Measurements from ENCODE around the gene EDEM3.
"Not testable (repeated sequence)": the region's sequence is repeated elsewhere in the genome, so short reads cannot be mapped to it uniquely, and the experiment has no call there.

The EDEM3 gene

GRCh38 chr1:184739796-184740195 is 14.9 kb downstream of the EDEM3 start:
- no peak for DNase-seq (ENCODE audit: low read depth in 2 of 3, low spot score in 1 of 3)

GRCh38 chr1:184739070-184739469 is 15.6 kb downstream of the EDEM3 start:
- DNase-seq (ENCODE audit: low read depth in 2 of 3, low spot score in 1 of 3): no peak

- DNase-seq (ENCODE audit: low read depth in 2 of 3, low spot score in 1 of 3): no peak
Observed at GRCh38 chr1:184734980-184735379, 19.7 kb downstream of the EDEM3 start.

- no peak for DNase-seq (ENCODE audit: low read depth in 2 of 3, low spot score in 1 of 3)
Observed at GRCh38 chr1:184724843-184725242, 29.8 kb downstream of the EDEM3 start.

- no peak for DNase-seq (ENCODE audit: low read depth in 2 of 3, low spot score in 1 of 3)
Observed at GRCh38 chr1:184716158-184716557, 38.5 kb downstream of the EDEM3 start.

GRCh38 chr1:184709418-184709817 is 45.2 kb downstream of the EDEM3 start:
- no peak for DNase-seq (ENCODE audit: low read depth in 2 of 3, low spot score in 1 of 3)

- no peak for DNase-seq (ENCODE audit: low read depth in 2 of 3, low spot score in 1 of 3)
Observed at GRCh38 chr1:184708084-184708676, 46.5 kb downstream of the EDEM3 start.

- DNase-seq (ENCODE audit: low read depth in 2 of 3, low spot score in 1 of 3): no peak
Observed at GRCh38 chr1:184705271-184705670, 49.4 kb downstream of the EDEM3 start.

GRCh38 chr1:184701816-184702215 is 52.8 kb downstream of the EDEM3 start:
- no peak for DNase-seq (ENCODE audit: low read depth in 2 of 3, low spot score in 1 of 3)

- DNase-seq (ENCODE audit: low read depth in 2 of 3, low spot score in 1 of 3): no peak
Observed at GRCh38 chr1:184698969-184699368, 55.7 kb downstream of the EDEM3 start.

GRCh38 chr1:184698016-184698415 is 56.6 kb downstream of the EDEM3 start:
- no peak for DNase-seq (ENCODE audit: low read depth in 2 of 3, low spot score in 1 of 3)

- DNase-seq (ENCODE audit: low read depth in 2 of 3, low spot score in 1 of 3): no peak
Observed at GRCh38 chr1:184696403-184696802, 58.3 kb downstream of the EDEM3 start.

GRCh38 chr1:184695023-184695422 is 59.6 kb downstream of the EDEM3 start:
- no peak for DNase-seq (ENCODE audit: low read depth in 2 of 3, low spot score in 1 of 3)

- no peak for DNase-seq (ENCODE audit: low read depth in 2 of 3, low spot score in 1 of 3)
Observed at GRCh38 chr1:184693011-184693410, 61.6 kb downstream of the EDEM3 start.

- no peak for DNase-seq (ENCODE audit: low read depth in 2 of 3, low spot score in 1 of 3)
Observed at GRCh38 chr1:184691719-184692324, 62.8 kb downstream of the EDEM3 start.

- DNase-seq (ENCODE audit: low read depth in 2 of 3, low spot score in 1 of 3): no peak
Observed at GRCh38 chr1:184686540-184686939, 68.1 kb downstream of the EDEM3 start.

- DNase-seq (ENCODE audit: low read depth in 2 of 3, low spot score in 1 of 3): no peak
Observed at GRCh38 chr1:184685116-184685515, 69.5 kb downstream of the EDEM3 start.

- no peak for DNase-seq (ENCODE audit: low read depth in 2 of 3, low spot score in 1 of 3)
Observed at GRCh38 chr1:184684285-184685074, 70.2 kb downstream of the EDEM3 start.

- no peak for DNase-seq (ENCODE audit: low read depth in 2 of 3, low spot score in 1 of 3)
Observed at GRCh38 chr1:184682956-184683355, 71.7 kb downstream of the EDEM3 start.

- DNase-seq (ENCODE audit: low read depth in 2 of 3, low spot score in 1 of 3): not testable (repeated sequence)
Observed at GRCh38 chr1:184680611-184681225, 73.9 kb downstream of the EDEM3 start.

GRCh38 chr1:184679472-184679871 is 75.2 kb downstream of the EDEM3 start:
- DNase-seq (ENCODE audit: low read depth in 2 of 3, low spot score in 1 of 3): not testable (repeated sequence)

- no peak for DNase-seq (ENCODE audit: low read depth in 2 of 3, low spot score in 1 of 3)
Observed at GRCh38 chr1:184677344-184677743, 77.3 kb downstream of the EDEM3 start.

Measured in stimulated activated CD4-positive, alpha-beta T cell treated with anti-CD3 and anti-CD28 coated beads, Interleukin-12 subunit alpha, Interleukin-12 subunit beta, amount 100 ng/mL, for 48 hours (primary cell).